ENCODE data around the gene WSCD2.

WSCD2 gene

DNA sequence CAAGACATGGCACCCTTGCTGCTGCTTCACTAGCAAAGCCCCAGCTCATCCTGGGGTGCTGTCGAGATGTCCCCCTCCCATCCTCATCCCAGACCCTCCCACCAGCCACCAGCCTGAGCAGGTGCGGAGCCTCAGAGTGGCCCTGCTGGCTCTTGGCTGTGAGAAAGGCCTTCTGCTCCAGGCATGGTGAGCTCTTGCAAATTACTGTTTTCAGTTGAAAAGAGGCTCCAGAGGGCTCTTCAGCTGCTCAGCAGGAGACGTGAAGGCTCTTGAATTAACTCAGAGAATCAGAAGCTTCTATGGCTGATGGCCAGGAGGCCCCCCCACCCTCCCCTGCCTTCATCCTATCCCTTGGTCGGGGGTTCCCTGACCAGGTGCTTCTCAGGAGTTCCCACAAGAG, 44.1 kb downstream of the WSCD2 start:
- no peaks in the 10 kb centered on the region for H3K36me3 ChIP-seq (replicated peaks; ENCODE audit: insufficient read depth, low read length)
- H3F3A ChIP-seq (ENCODE audit: insufficient read depth, low read length): no peaks in the 10 kb centered on the region
- no peak overlapping the region for H3K27ac ChIP-seq (ENCODE audit: low read length)
- H3K9me2 ChIP-seq (replicated peaks; ENCODE audit: insufficient read depth, low read length): no peaks in the 10 kb centered on the region
- no peak for DNase-seq
- H3K4me2 ChIP-seq (ENCODE audit: low read depth, low read length): no peak overlapping the region
- TF ChIP-seq EZH2phosphoT487 (IDR thresholded peaks at IDR 0.05; ENCODE audit: low read length): no peak
- TF ChIP-seq, protein P1, sequence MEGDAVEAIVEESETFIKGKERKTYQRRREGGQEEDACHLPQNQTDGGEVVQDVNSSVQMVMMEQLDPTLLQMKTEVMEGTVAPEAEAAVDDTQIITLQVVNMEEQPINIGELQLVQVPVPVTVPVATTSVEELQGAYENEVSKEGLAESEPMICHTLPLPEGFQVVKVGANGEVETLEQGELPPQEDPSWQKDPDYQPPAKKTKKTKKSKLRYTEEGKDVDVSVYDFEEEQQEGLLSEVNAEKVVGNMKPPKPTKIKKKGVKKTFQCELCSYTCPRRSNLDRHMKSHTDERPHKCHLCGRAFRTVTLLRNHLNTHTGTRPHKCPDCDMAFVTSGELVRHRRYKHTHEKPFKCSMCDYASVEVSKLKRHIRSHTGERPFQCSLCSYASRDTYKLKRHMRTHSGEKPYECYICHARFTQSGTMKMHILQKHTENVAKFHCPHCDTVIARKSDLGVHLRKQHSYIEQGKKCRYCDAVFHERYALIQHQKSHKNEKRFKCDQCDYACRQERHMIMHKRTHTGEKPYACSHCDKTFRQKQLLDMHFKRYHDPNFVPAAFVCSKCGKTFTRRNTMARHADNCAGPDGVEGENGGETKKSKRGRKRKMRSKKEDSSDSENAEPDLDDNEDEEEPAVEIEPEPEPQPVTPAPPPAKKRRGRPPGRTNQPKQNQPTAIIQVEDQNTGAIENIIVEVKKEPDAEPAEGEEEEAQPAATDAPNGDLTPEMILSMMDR (IDR thresholded peaks at IDR 0.05; ENCODE audit: low read length): no peak
- TF ChIP-seq EZH2 (optimal IDR thresholded peaks at IDR 0.05; ENCODE audit: low read depth, low read length): no peak
- H3K4me3 ChIP-seq (ENCODE audit: low read length): no peak overlapping the region
- H3K9ac ChIP-seq (ENCODE audit: low read length): no peak overlapping the region
- no peaks in the 10 kb centered on the region for H3K79me2 ChIP-seq (ENCODE audit: low read length)
- H4K20me1 ChIP-seq (ENCODE audit: insufficient read depth, low read length): no peaks in the 10 kb centered on the region
- H3K27me3 ChIP-seq (replicated peaks; ENCODE audit: insufficient read depth, low read length): no peaks in the 10 kb centered on the region
- H3K4me1 ChIP-seq (ENCODE audit: low read length): no peaks in the 10 kb centered on the region
- H3K9me3 ChIP-seq (replicated peaks; ENCODE audit: insufficient read depth, low read length): no peaks in the 10 kb centered on the region
- H2AFZ ChIP-seq (ENCODE audit: low read length): no peak overlapping the region

- Histone ChIP-seq H2AFZ (ENCODE audit: low read length) (no peak overlapping the region), H3K9me2 (replicated peaks; ENCODE audit: insufficient read depth, low read length) (no peaks in the 10 kb centered on the region), H4K20me1 (ENCODE audit: insufficient read depth, low read length) (no peaks in the 10 kb centered on the region), H3K9me3 (replicated peaks; ENCODE audit: insufficient read depth, low read length) (no peaks in the 10 kb centered on the region), H3K4me3 (ENCODE audit: low read length) (no peak overlapping the region), H3K9ac (ENCODE audit: low read length) (no peak overlapping the region), H3K27me3 (replicated peaks; ENCODE audit: insufficient read depth, low read length) (no peaks in the 10 kb centered on the region), H3K36me3 (replicated peaks; ENCODE audit: insufficient read depth, low read length) (no peaks in the 10 kb centered on the region), H3K79me2 (ENCODE audit: low read length) (no peaks in the 10 kb centered on the region), H3K27ac (ENCODE audit: low read length) (no peak overlapping the region), H3K4me2 (ENCODE audit: low read depth, low read length) (no peak overlapping the region), H3K4me1 (ENCODE audit: low read length) (no peaks in the 10 kb centered on the region), H3F3A (ENCODE audit: insufficient read depth, low read length) (no peaks in the 10 kb centered on the region)
- DNase-seq: no peak
- no peak for TF ChIP-seq EZH2phosphoT487 (IDR thresholded peaks at IDR 0.05; ENCODE audit: low read length)
- TF ChIP-seq, protein P1 (IDR thresholded peaks at IDR 0.05; ENCODE audit: low read length): no peak
- TF ChIP-seq EZH2 (optimal IDR thresholded peaks at IDR 0.05; ENCODE audit: low read depth, low read length): no peak
Observed at GRCh38 chr12:108173892-108174291, 44.8 kb downstream of the WSCD2 start.

- Histone ChIP-seq H4K20me1 (ENCODE audit: insufficient read depth, low read length) (no peaks in the 10 kb centered on the region), H3K4me2 (ENCODE audit: low read depth, low read length) (no peak overlapping the region), H3K79me2 (ENCODE audit: low read length) (no peaks in the 10 kb centered on the region), H3K4me3 (ENCODE audit: low read length) (no peak overlapping the region), H3F3A (ENCODE audit: insufficient read depth, low read length) (no peaks in the 10 kb centered on the region), H3K27ac (ENCODE audit: low read length) (no peak overlapping the region), H3K36me3 (replicated peaks; ENCODE audit: insufficient read depth, low read length) (no peaks in the 10 kb centered on the region), H3K9me2 (replicated peaks; ENCODE audit: insufficient read depth, low read length) (no peaks in the 10 kb centered on the region), H3K27me3 (replicated peaks; ENCODE audit: insufficient read depth, low read length) (no peaks in the 10 kb centered on the region), H2AFZ (ENCODE audit: low read length) (no peak overlapping the region), H3K9ac (ENCODE audit: low read length) (no peak overlapping the region), H3K9me3 (replicated peaks; ENCODE audit: insufficient read depth, low read length) (no peaks in the 10 kb centered on the region), H3K4me1 (ENCODE audit: low read length) (no peaks in the 10 kb centered on the region)
- TF ChIP-seq EZH2 (optimal IDR thresholded peaks at IDR 0.05; ENCODE audit: low read depth, low read length) (no peak), EZH2phosphoT487 (IDR thresholded peaks at IDR 0.05; ENCODE audit: low read length) (no peak)
- TF ChIP-seq, protein P1 (IDR thresholded peaks at IDR 0.05; ENCODE audit: low read length): no peak
- no peak for DNase-seq
Observed at GRCh38 chr12:108174641-108175040, 45.6 kb downstream of the WSCD2 start.
